K562 (cell line): ENCODE measurements around the gene EQTN. TPM values are rescaled to one million over a fixed set of nuclear protein-coding genes. Genes with fewer than 3 reads are reported as not detected.

Source experiments
- BDP1 ChIP-seq: IDR thresholded peaks from 3 replicates; pipeline ENCODE4 v1.6.1; 2011; ENCODE audit not compliant: insufficient read length, insufficient read depth
- C11orf30 ChIP-seq: fragments of 450-650 bp; IDR thresholded peaks from 2 replicates; pipeline ENCODE4 v1.6.1; 2016; ENCODE audit warnings: low read depth, mild to moderate bottlenecking
- CHCHD3 ChIP-seq: fragments of 250-450 bp; sonication (Bioruptor Pico); IDR thresholded peaks from 2 replicates; pipeline ENCODE4 v2.1.2; 2022; ENCODE audit warnings: mild to moderate bottlenecking
- CHD2 ChIP-seq: IDR thresholded peaks from 2 replicates; pipeline ENCODE4 v1.6.1; 2011; ENCODE audit warnings: low read depth, low read length
- DEAF1 ChIP-seq: fragments of 450-650 bp; formaldehyde crosslinking; IDR thresholded peaks from 2 replicates; pipeline ENCODE4 v1.4.0; 2020; ENCODE audit warnings: mild to moderate bottlenecking, moderate library complexity
- ESRRB ChIP-seq: fragments of 250-450 bp; sonication (Bioruptor Pico); IDR thresholded peaks from 2 replicates; pipeline ENCODE4 v1.5.0; 2020; ENCODE audit warnings: mild to moderate bottlenecking, moderate library complexity, borderline replicate concordance
- ETV1 ChIP-seq: fragments of 450-650 bp; conservative IDR thresholded peaks from 2 replicates; pipeline ENCODE4 v1.6.1; 2016; ENCODE audit warnings: missing genetic modification characterization, control low read depth, low read depth, missing compliant biosample characterization
- ETV5 ChIP-seq: sonication (generic); formaldehyde crosslinking; IDR thresholded peaks from 2 replicates; pipeline ENCODE4 v1.4.0; 2020; ENCODE audit warnings: low read depth, mild to moderate bottlenecking, missing genetic modification reagents
- IRF2 ChIP-seq: sonication (generic); formaldehyde crosslinking; IDR thresholded peaks from 2 replicates; pipeline ENCODE4 v1.8.1; 2022; ENCODE audit warnings: mild to moderate bottlenecking, missing genetic modification reagents
- KDM5B ChIP-seq: fragments of 200-600 bp; sonication (generic); IDR thresholded peaks from 2 replicates; pipeline ENCODE4 v1.6.1; 2012; ENCODE audit warnings: low read depth, mild to moderate bottlenecking, moderate library complexity, low read length, control low read depth, inconsistent platforms; ENCODE audit not compliant: insufficient replicate concordance
- LARP7 ChIP-seq: fragments of 450-650 bp; IDR thresholded peaks from 2 replicates; pipeline ENCODE4 v1.6.1; 2016
- MEF2D ChIP-seq: conservative IDR thresholded peaks from 2 replicates; pipeline ENCODE4 v1.6.1; 2016; ENCODE audit warnings: low read depth, missing genetic modification characterization, missing compliant biosample characterization
- MYNN ChIP-seq, 2 experiments: sonication (generic); formaldehyde crosslinking in 1 of 2; IDR thresholded peaks; 2 replicates each; pipeline versions ENCODE4 v1.5.0 to v1.6.1; 2016 to 2020; ENCODE audit warnings: antibody characterized with exemption in 1 of 2, missing genetic modification reagents in 1 of 2
- PHF8 ChIP-seq: fragments of 200-600 bp; sonication (generic); IDR thresholded peaks from 2 replicates; pipeline ENCODE4 v1.6.1; 2012; ENCODE audit warnings: mixed run types, mild to moderate bottlenecking, inconsistent platforms, low read length, moderate library complexity, borderline replicate concordance
- RFX7 ChIP-seq: fragments of 250-450 bp; sonication (Bioruptor Pico); IDR thresholded peaks from 2 replicates; pipeline ENCODE4 v1.5.1; 2021; ENCODE audit warnings: mild to moderate bottlenecking
- SAFB2 ChIP-seq: fragments of 200-400 bp; formaldehyde crosslinking; IDR thresholded peaks from 2 replicates; pipeline ENCODE4 v1.6.1; 2018; ENCODE audit warnings: borderline replicate concordance, low read length, low read depth, moderate library complexity; ENCODE audit not compliant: severe bottlenecking
- SREBF2 ChIP-seq: sonication (generic); formaldehyde crosslinking; IDR thresholded peaks from 2 replicates; pipeline ENCODE4 v1.4.0; 2020; ENCODE audit warnings: mild to moderate bottlenecking, missing genetic modification reagents
- TCF7 ChIP-seq: sonication (generic); IDR thresholded peaks from 2 replicates; pipeline ENCODE4 v1.6.1; 2016; ENCODE audit warnings: antibody characterized with exemption, borderline replicate concordance
- THRAP3 ChIP-seq: fragments of 450-650 bp; IDR thresholded peaks from 2 replicates; pipeline ENCODE4 v1.6.1; 2016; ENCODE audit warnings: mild to moderate bottlenecking, inconsistent platforms, borderline replicate concordance
- USF2 ChIP-seq: sonication (generic); formaldehyde crosslinking; IDR thresholded peaks from 2 replicates; pipeline ENCODE4 v1.5.0; 2020; ENCODE audit warnings: missing genetic modification reagents
- ZBTB7A ChIP-seq: IDR thresholded peaks from 2 replicates; pipeline ENCODE4 v1.6.1; 2011; ENCODE audit warnings: low read depth, mild to moderate bottlenecking, low read length, moderate library complexity, borderline replicate concordance; ENCODE audit not compliant: control insufficient read depth
- ZEB2 ChIP-seq: fragments of 450-650 bp; IDR thresholded peaks from 2 replicates; pipeline ENCODE4 v1.6.1; 2016
- ZNF140 ChIP-seq: fragments of 250-450 bp; sonication (Bioruptor Pico); IDR thresholded peaks from 2 replicates; pipeline ENCODE4 v1.8.0; 2021; ENCODE audit warnings: moderate library complexity, mild to moderate bottlenecking, inconsistent platforms
- ZNF41 ChIP-seq: fragments of 250-450 bp; sonication (Bioruptor Pico); conservative IDR thresholded peaks from 2 replicates; pipeline ENCODE4 v1.4.0; 2020; ENCODE audit warnings: mild to moderate bottlenecking
- ZNF764 ChIP-seq: fragments of 250-450 bp; sonication (Bioruptor Pico); IDR thresholded peaks from 2 replicates; pipeline ENCODE4 v1.4.0; 2020; ENCODE audit warnings: low read depth, mild to moderate bottlenecking, moderate library complexity
- polyA plus RNA-seq, 8 experiments: library from polyadenylated mRNA; depleted of rRNA in 4 of 8; stranded (reverse) in 5 of 8; unstranded in 3 of 8; fragments of >200 nt; fragmentation: Nextera tagmentation in 2 of 8; fragmentation: Illumina TruSeq in 1 of 8; extraction: Ambion mirVana in 2 of 8; extraction: Trizol in 1 of 8; gene quantifications; 2 replicates each; pipeline versions ENCODE4 v1.2.1 to v1.2.3, GENCODE V29; 2011 to 2014; ENCODE audit warnings: inconsistent platforms in 1 of 8, missing spikeins in 1 of 8
- total RNA-seq, 7 experiments: library from RNA; depleted of rRNA in 6 of 7; stranded (reverse); fragments of >200 nt in 6 of 7; fragmentation: Illumina TruSeq in 2 of 7; extraction: Trizol in 2 of 7; gene quantifications; 2 replicates each; pipeline versions ENCODE4 v1.2.1 to v1.2.3, GENCODE V29; 2011 to 2021; ENCODE audit warnings: low replicate concordance in 1 of 7
- TF ChIP-seq, protein P1 (sequence below): fragments of 250-450 bp; sonication (Bioruptor Pico); IDR thresholded peaks from 2 replicates; pipeline ENCODE4 v1.5.0; 2021
- TF ChIP-seq, protein P2 (sequence below): fragments of 200-800 bp; sonication (Bioruptor generic); IDR thresholded peaks from 2 replicates; pipeline ENCODE4 v1.6.1; 2017; ENCODE audit warnings: missing genetic modification characterization, missing compliant biosample characterization

Gene EQTN
- total and polyA plus RNA-seq, 9 of the 15 experiments (the other 6 are each of a cell fraction or from before 2014, with no cell fraction given): 0.15 to 0.33 (median 0.18) TPM; not detected in 4

- TF ChIP-seq ETV5 (CRISPR knock-in tag) (no peak), TCF7 (no peak), IRF2 (CRISPR knock-in tag) (no peak), ZNF764 (CRISPR knock-in tag) (no peak), MEF2D (no peak), THRAP3 (no peak), ZNF41 (no peak), BDP1 (no peak), DEAF1 (CRISPR knock-in tag) (no peak), ESRRB (CRISPR knock-in tag) (no peak), KDM5B (no peak), ETV1 (tag) (no peak), ZNF140 (CRISPR knock-in tag) (no peak), ZEB2 (no peak), MYNN (IDR thresholded peaks at IDR 0.05) (no peak), MYNN (CRISPR knock-in tag; IDR thresholded peaks at IDR 0.05) (no peak), LARP7 (no peak), RFX7 (CRISPR knock-in tag) (no peak), USF2 (CRISPR knock-in tag) (no peak), ZBTB7A (0 out of 2 replicates have a peak, but pooled peaks have one; percentile 25), SREBF2 (no peak), CHD2 (no peak), C11orf30 (peak; percentile 78), SAFB2 (no peak), CHCHD3 (no peak), PHF8 (no peak; the same call in 1 of the 2 replicates)
- TF ChIP-seq, protein P1, sequence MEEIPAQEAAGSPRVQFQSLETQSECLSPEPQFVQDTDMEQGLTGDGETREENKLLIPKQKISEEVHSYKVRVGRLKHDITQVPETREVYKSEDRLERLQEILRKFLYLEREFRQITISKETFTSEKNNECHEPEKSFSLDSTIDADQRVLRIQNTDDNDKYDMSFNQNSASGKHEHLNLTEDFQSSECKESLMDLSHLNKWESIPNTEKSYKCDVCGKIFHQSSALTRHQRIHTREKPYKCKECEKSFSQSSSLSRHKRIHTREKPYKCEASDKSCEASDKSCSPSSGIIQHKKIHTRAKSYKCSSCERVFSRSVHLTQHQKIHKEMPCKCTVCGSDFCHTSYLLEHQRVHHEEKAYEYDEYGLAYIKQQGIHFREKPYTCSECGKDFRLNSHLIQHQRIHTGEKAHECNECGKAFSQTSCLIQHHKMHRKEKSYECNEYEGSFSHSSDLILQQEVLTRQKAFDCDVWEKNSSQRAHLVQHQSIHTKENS: no peak
- TF ChIP-seq, protein P2, sequence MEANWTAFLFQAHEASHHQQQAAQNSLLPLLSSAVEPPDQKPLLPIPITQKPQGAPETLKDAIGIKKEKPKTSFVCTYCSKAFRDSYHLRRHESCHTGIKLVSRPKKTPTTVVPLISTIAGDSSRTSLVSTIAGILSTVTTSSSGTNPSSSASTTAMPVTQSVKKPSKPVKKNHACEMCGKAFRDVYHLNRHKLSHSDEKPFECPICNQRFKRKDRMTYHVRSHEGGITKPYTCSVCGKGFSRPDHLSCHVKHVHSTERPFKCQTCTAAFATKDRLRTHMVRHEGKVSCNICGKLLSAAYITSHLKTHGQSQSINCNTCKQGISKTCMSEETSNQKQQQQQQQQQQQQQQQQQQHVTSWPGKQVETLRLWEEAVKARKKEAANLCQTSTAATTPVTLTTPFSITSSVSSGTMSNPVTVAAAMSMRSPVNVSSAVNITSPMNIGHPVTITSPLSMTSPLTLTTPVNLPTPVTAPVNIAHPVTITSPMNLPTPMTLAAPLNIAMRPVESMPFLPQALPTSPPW: peak; percentile 69
Measured at GRCh38 chr9:27303219-27303618, 6.3 kb upstream of the EQTN start (continued).
